Frontal cortex (tissue), 4 donors: ENCODE measurements around the gene EML6. TPM values are rescaled to one million over a fixed set of nuclear protein-coding genes. Genes with fewer than 3 reads are reported as not detected.

ENCODE experiments used
- DNase-seq, 2 donors: peaks; one replicate each; pipeline ENCODE4 v3.0.0; 2012; ENCODE audit warnings: low spot score in 2 of 2
- FAIRE-seq: peaks from 2 replicates; lab custom pipeline; 2012; peaks lifted over from hg19 to GRCh38; lab: Jason Lieb, UNC
- total RNA-seq: library from RNA; depleted of rRNA; stranded (reverse); fragments of >200 nt; gene quantifications from one replicate; pipeline ENCODE4 v1.2.3, GENCODE V29; 2014
- donor health status: control.
- donor health status: control.
- donor health status: control.

The EML6 gene
- total RNA-seq, 1 donor from 2014 or later, result 5.3 TPM

GRCh38 chr2:54954158-54954557 lies 230.7 kb downstream of the EML6 start:
- no peak for FAIRE-seq

DNA sequence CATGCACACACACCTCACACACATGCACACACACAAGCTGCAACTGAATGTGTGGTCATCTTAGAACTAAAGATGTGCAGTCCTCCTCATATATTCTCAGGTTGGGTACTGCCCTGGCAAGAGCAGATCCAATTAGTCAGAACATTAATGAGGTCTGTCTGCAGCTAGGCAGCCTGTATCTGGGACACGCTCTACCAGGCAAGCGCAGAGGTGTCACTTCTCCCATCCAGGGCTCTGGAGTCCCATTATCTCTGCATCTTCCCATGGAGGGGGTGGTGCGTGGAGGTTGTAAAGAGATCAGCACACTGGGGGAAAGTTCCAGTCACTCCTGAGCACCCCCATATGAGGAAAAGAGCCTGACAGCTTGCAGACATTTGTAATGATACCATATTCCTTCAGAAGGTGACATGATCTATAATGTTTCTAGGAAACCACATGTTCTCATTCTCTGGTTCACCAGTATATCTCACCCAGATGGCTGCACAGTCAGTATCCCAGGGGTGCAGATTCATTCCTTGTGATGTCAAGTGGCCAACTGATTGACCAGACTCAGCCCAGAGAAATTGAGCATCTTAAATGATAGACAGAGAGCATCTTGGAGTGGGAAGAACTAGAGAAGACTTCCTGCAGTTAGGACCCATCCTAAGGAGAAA lies 231.4 kb downstream of the EML6 start:
- FAIRE-seq (no peak), DNase-seq (no peak)

More at GRCh38 chr2:54954158-54954557, 230.7 kb downstream of the EML6 start:
- no peak for DNase-seq

GRCh38 chr2:54955358-54956110 lies 232.1 kb downstream of the EML6 start:
- DNase-seq, result no peak
- no peak for FAIRE-seq

GRCh38 chr2:54956111-54956627 lies 232.7 kb downstream of the EML6 start:
- DNase-seq (no peak), FAIRE-seq (no peak)

DNA sequence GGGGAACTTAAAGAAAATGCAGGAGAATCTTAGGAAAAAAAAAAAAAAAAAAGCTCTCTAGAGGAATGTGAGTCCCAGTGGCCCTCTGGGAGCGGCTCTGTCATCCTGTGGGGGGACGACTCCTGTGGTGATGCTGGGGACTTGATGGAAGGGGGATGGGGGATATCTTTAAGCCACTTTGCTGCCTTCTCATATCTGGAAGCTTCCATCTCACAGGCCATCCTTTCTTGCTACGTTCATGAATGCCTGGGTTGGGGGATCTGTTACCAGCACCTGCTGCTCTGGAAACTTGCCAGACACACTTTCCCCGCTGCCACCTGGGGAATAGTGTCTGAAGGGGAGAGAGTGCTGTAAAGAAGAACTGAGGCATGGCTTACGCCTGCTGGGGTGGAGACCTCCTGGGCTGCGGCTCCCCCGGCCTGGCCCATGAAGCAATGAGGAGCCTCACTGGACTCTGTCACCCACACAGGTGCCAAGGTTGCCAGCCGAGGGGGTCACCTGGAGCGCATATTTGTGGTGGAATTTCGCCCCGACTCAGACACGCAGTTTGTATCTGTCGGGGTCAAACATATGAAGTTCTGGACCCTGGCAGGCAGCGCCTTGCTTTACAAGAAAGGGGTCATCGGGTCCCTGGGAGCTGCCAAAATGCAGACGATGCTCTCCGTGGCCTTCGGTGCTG lies 234.0 kb downstream of the EML6 start:
- no peak for FAIRE-seq
- DNase-seq, result no peak

GRCh38 chr2:54958717-54959371 lies 235.4 kb downstream of the EML6 start:
- no peak for FAIRE-seq

DNA sequence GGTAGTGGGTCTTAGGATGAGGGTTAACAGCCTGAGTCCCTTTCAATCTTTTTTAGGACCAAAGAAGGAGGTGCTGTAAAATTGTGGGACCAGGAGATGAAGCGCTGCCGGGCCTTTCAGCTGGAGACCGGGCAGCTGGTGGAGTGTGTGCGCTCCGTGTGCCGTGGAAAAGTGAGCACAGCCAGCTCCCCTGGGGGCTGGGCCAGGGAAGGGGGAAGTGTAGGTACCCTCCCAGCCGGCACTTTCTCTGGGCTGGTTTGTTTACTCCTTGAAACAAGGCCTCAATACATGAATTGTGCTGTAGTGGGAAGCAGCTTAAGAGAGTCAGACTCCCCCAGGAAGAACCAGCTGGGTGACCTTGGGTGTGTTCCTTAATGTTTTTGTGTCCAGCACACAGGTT lies 236.7 kb downstream of the EML6 start:
- FAIRE-seq, result no peak

More at GRCh38 chr2:54958717-54959371, 235.4 kb downstream of the EML6 start:
- DNase-seq, result no peak

GRCh38 chr2:54962511-54962910 lies 239.0 kb downstream of the EML6 start:
- DNase-seq (no peak), FAIRE-seq (no peak)

More for the DNA sequence above, 236.7 kb downstream of the EML6 start:
- no peak for DNase-seq

DNA sequence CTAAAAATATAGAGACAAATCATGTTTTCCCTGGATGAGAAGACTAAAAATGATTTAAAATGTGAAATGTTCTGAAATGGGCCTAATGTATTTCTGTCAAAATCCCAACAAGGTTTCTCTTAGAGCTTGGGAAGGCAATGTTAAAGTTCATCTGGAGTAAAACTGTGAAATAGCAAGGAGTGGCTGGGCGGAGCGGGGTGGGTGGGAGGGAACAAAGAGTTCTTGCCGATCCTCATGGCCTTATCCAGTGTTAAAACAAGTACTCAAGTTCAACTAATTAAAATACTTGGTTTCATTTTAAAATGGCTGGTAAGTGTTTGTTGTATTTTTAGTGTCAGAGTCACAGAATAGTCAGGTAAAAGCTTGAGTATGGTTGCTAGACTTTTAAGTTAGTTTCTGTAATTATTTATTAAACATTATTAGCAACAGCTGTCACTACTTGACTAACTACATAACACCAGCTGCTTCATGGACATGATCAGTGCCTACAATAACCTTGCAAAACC lies 239.5 kb downstream of the EML6 start:
- DNase-seq (no peak), FAIRE-seq (no peak)

DNA sequence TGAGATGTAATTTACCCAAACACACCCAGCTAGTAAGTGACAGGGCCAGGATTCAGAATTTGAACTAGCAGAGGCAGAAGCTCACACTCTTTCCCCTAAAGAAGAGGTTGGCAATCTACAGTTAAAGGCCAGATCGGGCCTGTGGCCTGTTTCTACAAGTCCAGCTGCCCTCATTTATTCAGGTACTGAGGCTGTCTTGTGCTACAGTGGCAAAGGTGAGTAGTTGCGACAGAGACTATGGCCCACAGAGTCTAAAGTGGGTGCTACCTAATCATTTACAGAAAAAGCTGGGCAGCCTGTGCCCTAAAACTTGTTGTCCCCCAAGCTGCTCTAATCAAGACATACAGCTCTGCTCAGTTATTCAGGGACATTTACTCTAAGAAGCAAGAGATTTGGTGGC lies 240.0 kb downstream of the EML6 start:
- FAIRE-seq (no peak), DNase-seq (no peak)

DNA sequence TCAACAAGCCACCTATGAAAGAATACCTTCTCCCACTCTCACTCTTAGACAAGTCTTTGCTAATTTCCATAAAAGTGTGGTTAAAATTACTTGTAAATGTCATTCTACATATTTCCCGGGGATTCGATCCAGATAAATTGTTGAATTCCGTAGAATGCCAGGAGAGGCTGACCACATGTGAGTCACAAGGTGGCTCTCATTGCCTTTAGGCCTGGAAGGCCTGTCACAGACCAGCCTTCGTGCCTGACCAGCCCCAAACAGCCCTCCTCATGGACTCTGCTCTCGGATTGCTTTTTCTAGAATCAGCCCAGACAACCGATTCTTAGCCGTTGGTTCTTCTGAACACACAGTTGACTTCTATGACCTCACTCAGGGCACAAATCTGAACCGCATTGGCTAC lies 240.8 kb downstream of the EML6 start:
- DNase-seq (no peak), FAIRE-seq (no peak)

DNA sequence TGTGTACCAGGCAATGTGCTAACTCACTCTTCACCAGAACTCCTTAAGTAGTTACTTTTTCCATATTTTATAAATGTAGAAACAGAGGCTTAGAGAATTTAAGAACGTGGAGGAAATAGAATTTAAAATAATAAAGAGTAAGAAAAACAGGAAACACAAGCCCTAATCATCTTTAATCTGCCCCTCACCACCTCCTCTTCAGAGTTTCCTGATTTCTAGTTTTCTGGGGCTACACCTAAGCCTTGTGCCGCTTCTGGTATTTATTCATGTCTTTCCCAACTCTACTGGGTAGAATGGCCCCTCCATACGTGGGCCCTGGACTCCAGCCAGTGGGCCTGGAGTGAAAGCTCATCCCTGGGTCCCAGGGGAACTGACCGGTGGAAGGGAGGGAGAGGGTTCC lies 241.4 kb downstream of the EML6 start:
- FAIRE-seq (no peak), DNase-seq (no peak)

- FAIRE-seq (no peak), DNase-seq (no peak)
Observed at GRCh38 chr2:54965425-54965824, 242.0 kb downstream of the EML6 start.

- DNase-seq (no peak), FAIRE-seq (no peak)
Observed at GRCh38 chr2:54966165-54966832, 242.8 kb downstream of the EML6 start.

GRCh38 chr2:54966837-54967236 lies 243.4 kb downstream of the EML6 start:
- DNase-seq (no peak), FAIRE-seq (no peak)

GRCh38 chr2:54967269-54967668 lies 243.8 kb downstream of the EML6 start:
- FAIRE-seq (no peak), DNase-seq (no peak)

- no peak for DNase-seq
- no peak for FAIRE-seq
Observed at GRCh38 chr2:54967759-54968365, 244.4 kb downstream of the EML6 start.

DNA sequence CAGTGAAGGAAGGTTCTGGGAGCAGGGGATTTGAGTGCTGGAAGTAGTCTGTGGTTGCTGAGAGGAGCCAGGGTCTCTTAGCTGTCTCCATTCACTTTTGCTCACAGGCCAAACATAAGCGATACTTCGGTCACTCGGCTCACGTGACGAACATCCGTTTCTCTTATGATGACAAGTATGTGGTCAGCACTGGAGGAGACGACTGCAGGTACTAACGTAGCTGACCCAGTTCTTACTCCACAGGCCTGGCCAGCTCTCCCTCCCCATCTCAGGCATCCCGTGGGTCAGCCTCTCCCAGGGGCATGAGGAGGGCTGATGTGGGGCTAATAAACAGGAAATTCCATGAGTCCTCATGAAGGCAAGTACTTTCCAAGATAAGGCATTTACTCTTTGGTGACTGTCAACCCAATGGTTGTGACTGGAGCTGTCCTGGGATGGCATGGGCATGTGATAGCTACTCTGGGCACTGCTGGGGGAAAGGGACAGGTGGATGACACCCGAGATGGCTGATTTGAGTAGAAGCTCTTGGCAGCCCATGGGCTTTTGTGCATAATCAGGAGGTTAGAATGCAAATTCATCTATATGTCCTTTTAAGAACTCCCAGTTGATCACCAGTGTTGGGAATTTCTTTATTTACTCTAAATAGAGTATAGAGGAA lies 245.2 kb downstream of the EML6 start:
- no peak for DNase-seq
- FAIRE-seq, result no peak
